ENCODE results near the gene RAC2. TPM values are rescaled to one million over a fixed set of nuclear protein-coding genes. Genes with fewer than 3 reads are reported as not detected.

Gene RAC2
- total RNA-seq, 1 donor from 2014 or later: 111 TPM

DNA sequence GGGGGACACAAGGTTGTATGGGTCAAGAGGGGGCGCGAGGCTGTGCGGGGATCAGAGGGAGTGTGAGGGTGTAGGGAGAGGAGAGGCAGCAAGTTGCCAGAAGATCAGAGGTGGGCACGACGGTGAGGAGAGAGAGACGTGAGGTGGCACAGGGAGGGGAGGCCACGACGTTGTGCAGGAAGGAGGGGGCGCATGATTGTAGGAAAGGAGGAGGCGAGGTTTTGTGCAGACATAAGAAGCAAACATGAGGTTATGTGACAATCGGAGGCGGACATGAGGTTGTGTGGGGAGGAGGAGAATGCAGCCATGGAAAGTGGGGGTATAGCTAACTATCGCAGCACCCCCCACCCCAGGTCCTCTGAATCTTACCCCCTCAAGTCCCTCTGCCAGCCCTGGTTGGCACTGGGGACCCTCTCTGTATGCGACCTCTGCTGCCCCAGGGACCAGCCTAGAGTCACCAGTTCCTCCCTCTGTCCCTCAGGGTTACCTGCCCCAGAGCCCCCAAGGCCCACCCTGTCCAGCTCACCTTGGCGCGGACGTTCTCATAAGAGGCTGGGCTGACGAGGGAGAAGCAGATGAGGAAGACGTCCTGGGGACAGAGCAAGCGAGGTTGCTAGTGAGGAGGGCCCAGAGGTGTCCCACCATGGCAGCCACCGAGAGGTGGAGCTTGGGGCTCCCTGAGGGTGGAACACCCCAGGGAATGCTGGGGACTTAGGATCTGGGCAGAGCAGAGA lies 12.5 kb downstream of the RAC2 start:
- Histone ChIP-seq H3K36me3 (peaks cover 17% of the 10 kb centered on the region), H3K27me3 (ENCODE audit: low read depth) (peaks cover 9% of the 10 kb centered on the region), H3K4me3 (no peak overlapping the region), H3K4me1 (peaks cover 42% of the 10 kb centered on the region), H3K27ac (peak overlapping the region; percentile 11), H3K9me3 (no peaks in the 10 kb centered on the region)
- TF ChIP-seq, protein P1, sequence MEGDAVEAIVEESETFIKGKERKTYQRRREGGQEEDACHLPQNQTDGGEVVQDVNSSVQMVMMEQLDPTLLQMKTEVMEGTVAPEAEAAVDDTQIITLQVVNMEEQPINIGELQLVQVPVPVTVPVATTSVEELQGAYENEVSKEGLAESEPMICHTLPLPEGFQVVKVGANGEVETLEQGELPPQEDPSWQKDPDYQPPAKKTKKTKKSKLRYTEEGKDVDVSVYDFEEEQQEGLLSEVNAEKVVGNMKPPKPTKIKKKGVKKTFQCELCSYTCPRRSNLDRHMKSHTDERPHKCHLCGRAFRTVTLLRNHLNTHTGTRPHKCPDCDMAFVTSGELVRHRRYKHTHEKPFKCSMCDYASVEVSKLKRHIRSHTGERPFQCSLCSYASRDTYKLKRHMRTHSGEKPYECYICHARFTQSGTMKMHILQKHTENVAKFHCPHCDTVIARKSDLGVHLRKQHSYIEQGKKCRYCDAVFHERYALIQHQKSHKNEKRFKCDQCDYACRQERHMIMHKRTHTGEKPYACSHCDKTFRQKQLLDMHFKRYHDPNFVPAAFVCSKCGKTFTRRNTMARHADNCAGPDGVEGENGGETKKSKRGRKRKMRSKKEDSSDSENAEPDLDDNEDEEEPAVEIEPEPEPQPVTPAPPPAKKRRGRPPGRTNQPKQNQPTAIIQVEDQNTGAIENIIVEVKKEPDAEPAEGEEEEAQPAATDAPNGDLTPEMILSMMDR (IDR thresholded peaks at IDR 0.05): no peak
- DNase-seq: peak; percentile 31
- intact Hi-C loops (cut with DNase I): no loop called here
- no peak for ATAC-seq

DNA sequence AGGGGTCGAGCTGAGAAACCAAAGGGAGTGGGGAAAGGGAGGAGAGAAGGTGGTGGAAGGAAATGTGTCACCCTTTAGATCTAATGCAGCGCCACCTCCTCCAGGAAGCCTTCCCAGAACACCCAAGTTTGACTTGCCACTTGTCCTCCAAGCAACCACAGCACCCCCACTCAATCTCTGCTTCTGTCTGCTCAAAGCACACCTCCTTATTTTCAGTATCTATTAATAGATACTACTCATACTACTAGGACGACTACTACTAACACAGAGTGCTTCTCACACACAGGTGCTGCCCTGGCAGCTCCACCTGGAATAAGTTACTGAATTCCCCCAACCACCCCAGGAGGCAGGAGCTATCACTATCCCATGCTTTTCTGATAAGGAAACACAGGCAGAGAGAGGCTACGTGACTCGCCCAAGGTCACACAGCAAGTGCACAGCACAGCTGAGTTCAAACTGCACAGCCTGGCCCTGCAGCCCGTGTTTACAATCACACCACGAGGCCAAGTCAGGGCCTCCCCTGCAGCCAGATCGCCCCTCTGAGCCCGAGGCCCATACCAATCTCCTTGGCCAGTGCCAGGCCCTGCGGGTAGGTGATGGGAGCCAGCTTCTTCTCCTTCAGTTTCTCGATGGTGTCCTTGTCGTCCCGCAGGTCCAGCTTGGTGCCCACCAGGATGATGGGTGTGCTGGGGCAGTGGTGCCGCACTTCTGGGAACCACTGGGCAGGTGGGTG lies 13.2 kb downstream of the RAC2 start:
- H3K27me3 ChIP-seq (ENCODE audit: low read depth): peaks cover 2% of the 10 kb centered on the region
- H3K9me3 ChIP-seq: no peaks in the 10 kb centered on the region
- H3K4me3 ChIP-seq: no peak overlapping the region
- intact Hi-C loops (cut with DNase I): no loop called here
- TF ChIP-seq, protein P1 (IDR thresholded peaks at IDR 0.05): no peak
- ATAC-seq (no peak), DNase-seq (peak; percentile 17)
- peak overlapping the region; percentile 24 for H3K27ac ChIP-seq
- H3K4me1 ChIP-seq: peaks cover 35% of the 10 kb centered on the region
- H3K36me3 ChIP-seq: peaks cover 23% of the 10 kb centered on the region

DNA sequence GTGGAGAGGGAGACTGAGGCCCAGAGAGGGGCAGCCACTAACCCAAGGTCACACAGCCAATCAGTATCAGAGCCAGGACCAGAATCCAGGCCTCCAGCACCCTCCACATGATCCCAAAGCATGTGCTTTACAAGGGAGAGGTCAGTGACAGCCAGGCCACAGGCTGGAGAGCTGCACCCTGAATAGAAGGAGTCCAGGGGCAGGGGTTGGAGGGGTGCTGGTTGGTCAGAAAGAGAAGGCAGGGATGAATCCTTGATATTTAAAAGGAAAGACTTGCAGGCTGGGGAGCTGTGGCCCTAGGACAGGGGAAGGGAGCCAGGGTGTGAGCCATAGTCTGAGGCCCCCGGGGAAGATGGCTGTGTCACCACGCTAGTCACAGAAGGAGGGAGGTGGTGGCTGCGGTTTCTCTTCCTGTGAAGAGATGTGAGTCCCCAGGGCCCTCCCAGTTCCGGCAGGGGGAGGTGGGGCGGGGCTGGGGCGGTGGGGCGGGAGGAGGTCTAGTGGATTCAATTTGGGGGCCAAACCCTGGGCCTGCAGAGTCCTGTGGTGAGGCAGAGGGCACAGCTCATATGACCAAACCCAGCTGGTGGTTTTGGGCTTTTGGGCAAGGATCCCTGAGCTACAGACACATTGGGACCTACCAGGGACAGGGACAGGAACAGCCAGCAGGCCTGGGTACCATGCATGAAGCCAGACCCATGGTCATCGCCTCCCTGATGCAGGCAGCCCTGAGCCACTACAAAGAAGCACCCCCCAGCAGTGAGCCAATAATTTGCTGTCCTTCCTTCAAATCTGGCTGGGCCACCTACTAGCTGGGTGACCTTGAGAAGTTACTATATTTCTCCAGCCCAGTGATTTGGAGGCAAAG lies 14.0 kb downstream of the RAC2 start:
- Histone ChIP-seq H3K4me1 (peaks cover 35% of the 10 kb centered on the region), H3K36me3 (peaks cover 31% of the 10 kb centered on the region), H3K9me3 (no peaks in the 10 kb centered on the region), H3K27ac (peak overlapping the region; percentile 81), H3K27me3 (ENCODE audit: low read depth) (no peaks in the 10 kb centered on the region), H3K4me3 (peak overlapping the region; percentile 8)
- intact Hi-C loops (cut with DNase I): no loop called here
- ATAC-seq (peak; percentile 81 to 82), DNase-seq (peak; percentile 80)
- TF ChIP-seq, protein P1 (IDR thresholded peaks at IDR 0.05): no peak

DNA sequence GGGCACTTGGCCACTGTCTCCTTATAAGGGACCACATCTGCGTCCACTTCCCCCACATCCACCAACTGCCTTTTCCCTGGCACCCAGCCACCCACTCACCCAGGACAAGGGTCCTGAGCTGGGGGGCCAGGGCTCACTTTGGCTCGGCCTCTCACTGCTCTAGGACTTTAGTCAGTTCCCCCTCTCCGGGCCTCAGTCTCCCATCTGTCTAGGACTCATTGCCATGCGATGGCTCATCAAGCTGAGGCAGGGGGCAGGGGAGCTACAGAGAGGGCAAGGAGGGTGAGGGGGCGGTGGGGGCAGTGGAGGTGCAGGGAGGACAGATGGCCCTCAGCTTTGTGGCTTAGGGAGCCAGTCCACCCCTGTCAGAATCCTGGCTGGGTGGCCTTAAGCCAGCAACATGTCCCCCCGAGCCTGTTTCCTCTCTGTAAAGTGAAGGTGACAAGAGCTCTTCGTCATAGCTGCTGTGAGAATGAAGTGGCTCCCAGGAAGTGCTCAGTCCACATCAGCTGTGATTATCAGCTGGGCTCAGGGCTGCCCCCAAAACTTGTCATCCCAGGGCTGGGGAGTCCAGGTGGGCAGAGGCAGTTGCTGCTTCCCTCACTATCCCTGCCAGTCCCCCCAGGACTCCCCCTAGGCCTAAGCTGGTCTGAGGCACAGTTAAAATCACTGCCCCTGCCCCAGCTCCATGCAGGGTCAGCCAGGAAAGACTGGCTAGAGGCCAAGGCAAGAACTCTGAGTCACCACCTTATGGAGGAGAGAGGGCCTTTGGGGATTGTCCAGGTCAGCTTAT lies 14.9 kb downstream of the RAC2 start:
- intact Hi-C loops (cut with DNase I): no loop called here
- Histone ChIP-seq H3K27me3 (ENCODE audit: low read depth) (no peaks in the 10 kb centered on the region), H3K27ac (peak overlapping the region; percentile 81), H3K4me3 (peak overlapping the region; percentile 8), H3K9me3 (no peaks in the 10 kb centered on the region), H3K36me3 (peaks cover 33% of the 10 kb centered on the region), H3K4me1 (peaks cover 35% of the 10 kb centered on the region)
- ATAC-seq (peak; percentile 2 to 12), DNase-seq (no peak)
- TF ChIP-seq, protein P1 (IDR thresholded peaks at IDR 0.05): no peak
